MM.1S (cell line): ENCODE data around the gene PRSS2.

Source experiments
- DNase-seq: peaks from one replicate; pipeline ENCODE4 v3.0.0-alpha.2; 2015
- H2AFZ ChIP-seq: fragments of 300-600 bp; sonication (generic); 2 replicates; pipeline ENCODE4 v1.6.0; 2016; ENCODE audit warnings: antibody characterized with exemption, low read length
- H3F3A ChIP-seq: fragments of 300-600 bp; sonication (generic); 2 replicates; pipeline ENCODE4 v1.6.1; 2016; ENCODE audit warnings: mild to moderate bottlenecking, antibody characterized with exemption, low read length, moderate library complexity, mixed read lengths; ENCODE audit not compliant: insufficient read depth
- H3K27ac ChIP-seq: fragments of 300-600 bp; sonication (generic); 2 replicates; pipeline ENCODE4 v1.5.1; 2016; ENCODE audit warnings: mild to moderate bottlenecking, low read length
- H3K27me3 ChIP-seq: fragments of 300-600 bp; sonication (generic); replicated peaks from 2 replicates; pipeline ENCODE4 v1.6.0; 2016; ENCODE audit warnings: low read length; ENCODE audit not compliant: insufficient read depth
- H3K36me3 ChIP-seq: fragments of 300-600 bp; sonication (generic); replicated peaks from 2 replicates; pipeline ENCODE4 v1.6.1; 2016; ENCODE audit warnings: mild to moderate bottlenecking, low read length, mixed read lengths; ENCODE audit not compliant: insufficient read depth
- H3K4me1 ChIP-seq: fragments of 300-600 bp; sonication (generic); 2 replicates; pipeline ENCODE4 v1.6.1; 2016; ENCODE audit warnings: low read length, mixed read lengths
- H3K4me2 ChIP-seq: fragments of 300-600 bp; sonication (generic); 2 replicates; pipeline ENCODE4 v1.6.0; 2016; ENCODE audit warnings: low read depth, low read length
- H3K4me3 ChIP-seq: fragments of 300-600 bp; sonication (generic); 2 replicates; pipeline ENCODE4 v1.5.1; 2016; ENCODE audit warnings: low read length, mixed read lengths
- H3K79me2 ChIP-seq: fragments of 300-600 bp; sonication (generic); 2 replicates; pipeline ENCODE4 v1.6.1; 2016; ENCODE audit warnings: mixed run types, low read length, mixed read lengths
- H3K9ac ChIP-seq: fragments of 300-600 bp; sonication (generic); 2 replicates; pipeline ENCODE4 v1.6.1; 2016; ENCODE audit warnings: low read length, mixed read lengths
- H3K9me2 ChIP-seq: fragments of 300-600 bp; sonication (generic); replicated peaks from 2 replicates; pipeline ENCODE4 v1.6.1; 2016; ENCODE audit warnings: mild to moderate bottlenecking, low read length, mixed read lengths; ENCODE audit not compliant: insufficient read depth
- H3K9me3 ChIP-seq: fragments of 300-600 bp; sonication (generic); replicated peaks from 2 replicates; pipeline ENCODE4 v1.6.1; 2016; ENCODE audit warnings: mild to moderate bottlenecking, low read length, mixed read lengths; ENCODE audit not compliant: insufficient read depth
- H4K20me1 ChIP-seq: fragments of 300-600 bp; sonication (generic); 2 replicates; pipeline ENCODE4 v1.6.1; 2016; ENCODE audit warnings: mild to moderate bottlenecking, low read length, moderate library complexity, mixed read lengths; ENCODE audit not compliant: insufficient read depth
- EZH2 ChIP-seq: fragments of 300-600 bp; sonication (generic); optimal IDR thresholded peaks from 2 replicates; pipeline ENCODE3; 2017; ENCODE audit warnings: low read depth, mild to moderate bottlenecking, antibody characterized with exemption, low read length, mixed read lengths
- EZH2phosphoT487 ChIP-seq: fragments of 300-600 bp; sonication (generic); IDR thresholded peaks from 2 replicates; pipeline ENCODE4 v1.6.1; 2018; ENCODE audit warnings: antibody characterized with exemption, low read length
- TF ChIP-seq, protein P1 (sequence below): fragments of 300-600 bp; sonication (generic); IDR thresholded peaks from 2 replicates; pipeline ENCODE4 v1.5.1; 2016; ENCODE audit warnings: antibody characterized with exemption, low read length, mixed read lengths

Gene PRSS2

DNA sequence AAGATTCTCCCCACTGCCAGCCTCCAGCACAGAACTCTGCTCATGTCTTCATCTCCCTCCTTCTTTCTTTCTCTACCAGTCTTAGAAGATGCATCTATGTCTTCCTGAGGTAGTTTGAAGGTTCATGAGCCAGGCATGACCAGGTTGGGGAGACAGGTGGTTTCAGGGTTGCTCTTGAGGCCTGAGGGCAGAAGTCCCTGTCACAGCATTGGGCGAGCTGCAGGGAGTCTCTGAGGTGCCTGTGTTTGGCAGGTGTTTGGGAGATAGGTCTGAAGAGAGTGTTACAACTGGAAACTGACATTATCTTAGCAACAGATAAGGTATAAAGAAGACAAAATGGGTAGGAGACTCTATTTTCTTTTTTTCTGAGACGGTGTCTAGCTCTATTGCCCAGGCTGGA lies 18.7 kb downstream of the PRSS2 start:
- Histone ChIP-seq H4K20me1 (no peaks in the 10 kb centered on the region), H3K4me1 (peaks cover 7% of the 10 kb centered on the region; the same call in 1 of the 2 replicates), H3K9me3 (no peaks in the 10 kb centered on the region), H3K4me3 (no peak overlapping the region), H3K79me2 (no peaks in the 10 kb centered on the region), H3K36me3 (no peaks in the 10 kb centered on the region), H3F3A (no peaks in the 10 kb centered on the region), H3K9me2 (no peaks in the 10 kb centered on the region), H3K4me2 (no peak overlapping the region), H3K9ac (no peak overlapping the region), H2AFZ (no peak overlapping the region), H3K27me3 (no peaks in the 10 kb centered on the region), H3K27ac (no peak overlapping the region)
- TF ChIP-seq EZH2 = no peak
- TF ChIP-seq, protein P1, sequence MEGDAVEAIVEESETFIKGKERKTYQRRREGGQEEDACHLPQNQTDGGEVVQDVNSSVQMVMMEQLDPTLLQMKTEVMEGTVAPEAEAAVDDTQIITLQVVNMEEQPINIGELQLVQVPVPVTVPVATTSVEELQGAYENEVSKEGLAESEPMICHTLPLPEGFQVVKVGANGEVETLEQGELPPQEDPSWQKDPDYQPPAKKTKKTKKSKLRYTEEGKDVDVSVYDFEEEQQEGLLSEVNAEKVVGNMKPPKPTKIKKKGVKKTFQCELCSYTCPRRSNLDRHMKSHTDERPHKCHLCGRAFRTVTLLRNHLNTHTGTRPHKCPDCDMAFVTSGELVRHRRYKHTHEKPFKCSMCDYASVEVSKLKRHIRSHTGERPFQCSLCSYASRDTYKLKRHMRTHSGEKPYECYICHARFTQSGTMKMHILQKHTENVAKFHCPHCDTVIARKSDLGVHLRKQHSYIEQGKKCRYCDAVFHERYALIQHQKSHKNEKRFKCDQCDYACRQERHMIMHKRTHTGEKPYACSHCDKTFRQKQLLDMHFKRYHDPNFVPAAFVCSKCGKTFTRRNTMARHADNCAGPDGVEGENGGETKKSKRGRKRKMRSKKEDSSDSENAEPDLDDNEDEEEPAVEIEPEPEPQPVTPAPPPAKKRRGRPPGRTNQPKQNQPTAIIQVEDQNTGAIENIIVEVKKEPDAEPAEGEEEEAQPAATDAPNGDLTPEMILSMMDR = no peak
- TF ChIP-seq EZH2phosphoT487 = no peak
- no peak for DNase-seq

DNA sequence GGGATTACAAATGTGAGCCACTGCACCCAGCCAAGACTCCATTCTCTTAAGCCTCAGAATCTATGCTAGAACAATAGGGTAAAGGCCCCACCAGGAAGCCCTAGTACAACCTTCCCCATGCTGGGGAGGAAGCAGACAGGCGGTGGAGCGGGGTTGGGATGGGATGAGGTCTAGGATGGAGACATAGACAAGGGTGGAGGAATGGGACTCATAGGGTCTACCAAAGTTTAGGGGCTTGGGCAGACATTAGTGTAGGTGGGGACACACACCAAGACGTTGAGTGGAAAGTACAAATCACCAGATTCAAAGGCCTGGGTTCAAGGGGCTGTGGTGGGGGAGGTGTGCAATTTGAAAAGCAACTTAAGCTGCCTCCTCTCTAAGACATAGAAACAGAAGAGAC lies 19.3 kb downstream of the PRSS2 start:
- no peak overlapping the region for H3K4me3 ChIP-seq
- H2AFZ ChIP-seq = no peak overlapping the region
- DNase-seq = no peak
- H3K4me1 ChIP-seq = peaks cover 7% of the 10 kb centered on the region; the same call in 1 of the 2 replicates
- TF ChIP-seq EZH2phosphoT487 (no peak), EZH2 (no peak)
- TF ChIP-seq, protein P1 = no peak
- H3K9ac ChIP-seq = no peak overlapping the region
- no peaks in the 10 kb centered on the region for H3K9me3 ChIP-seq
- H3K79me2 ChIP-seq = no peaks in the 10 kb centered on the region
- H3F3A ChIP-seq = no peaks in the 10 kb centered on the region
- no peak overlapping the region for H3K27ac ChIP-seq
- H3K36me3 ChIP-seq = no peaks in the 10 kb centered on the region
- H3K9me2 ChIP-seq = no peaks in the 10 kb centered on the region
- H4K20me1 ChIP-seq = no peaks in the 10 kb centered on the region
- H3K27me3 ChIP-seq = no peaks in the 10 kb centered on the region
- no peak overlapping the region for H3K4me2 ChIP-seq

DNA sequence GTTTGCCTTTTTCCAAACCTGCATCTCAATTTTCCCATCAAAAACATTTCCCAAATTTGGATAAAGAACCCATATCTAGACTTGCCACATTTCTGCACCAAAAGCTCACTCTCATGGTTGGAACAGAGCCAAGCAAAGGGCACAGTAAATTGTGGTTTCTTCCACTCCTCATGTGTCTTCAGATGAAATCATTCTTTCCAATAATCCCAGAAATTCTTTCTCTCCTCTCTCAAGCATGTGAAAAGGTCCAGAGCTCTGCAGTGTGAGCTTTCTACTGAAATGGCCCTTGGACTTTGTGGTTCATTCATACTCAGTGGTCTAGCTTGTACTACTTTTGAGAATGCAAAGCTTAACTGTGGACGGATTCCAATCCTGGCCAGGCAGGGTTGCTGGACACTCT lies 19.8 kb downstream of the PRSS2 start:
- TF ChIP-seq EZH2phosphoT487 (no peak), EZH2 (no peak)
- TF ChIP-seq, protein P1 = no peak
- no peaks in the 10 kb centered on the region for H3K79me2 ChIP-seq
- H3K4me2 ChIP-seq = no peak overlapping the region
- H3K9me2 ChIP-seq = no peaks in the 10 kb centered on the region
- H3F3A ChIP-seq = no peaks in the 10 kb centered on the region
- no peak for DNase-seq
- no peaks in the 10 kb centered on the region for H3K27me3 ChIP-seq
- H3K4me3 ChIP-seq = no peak overlapping the region
- H3K9ac ChIP-seq = no peak overlapping the region
- H3K36me3 ChIP-seq = no peaks in the 10 kb centered on the region
- peaks cover 7% of the 10 kb centered on the region; the same call in 1 of the 2 replicates for H3K4me1 ChIP-seq
- H3K27ac ChIP-seq = no peak overlapping the region
- H3K9me3 ChIP-seq = no peaks in the 10 kb centered on the region
- no peak overlapping the region for H2AFZ ChIP-seq
- H4K20me1 ChIP-seq = no peaks in the 10 kb centered on the region
